H1 (cell line): ENCODE data around the gene C1QTNF1. TPM values are rescaled to one million over a fixed set of nuclear protein-coding genes. Genes with fewer than 3 reads are reported as not detected.

Experiments used
- ASH2L ChIP-seq: fragments of 200-600, 300-600 bp; sonication (generic); IDR thresholded peaks from one replicate; pipeline ENCODE4 v1.7.1; 2017; ENCODE audit warnings: low read length
- POU5F1 ChIP-seq: IDR thresholded peaks from 2 replicates; pipeline ENCODE4 v1.6.1; 2011; ENCODE audit warnings: low read depth, mild to moderate bottlenecking, low read length, moderate library complexity
- SIRT6 ChIP-seq: IDR thresholded peaks from one replicate; pipeline ENCODE4 v1.7.1; 2012; ENCODE audit warnings: low read length, inconsistent platforms
- SP1 ChIP-seq: IDR thresholded peaks from 2 replicates; pipeline ENCODE4 v1.6.1; 2011; ENCODE audit warnings: low read depth, low read length
- SP2 ChIP-seq: IDR thresholded peaks from 2 replicates; pipeline ENCODE4 v1.6.1; 2012; ENCODE audit warnings: mild to moderate bottlenecking, low read length, inconsistent platforms
- SRF ChIP-seq: IDR thresholded peaks from 2 replicates; pipeline ENCODE4 v1.6.1; 2011; ENCODE audit warnings: mild to moderate bottlenecking, low read depth, low read length, moderate library complexity
- YY1 ChIP-seq: IDR thresholded peaks from 2 replicates; pipeline ENCODE4 v1.6.1; 2011; ENCODE audit warnings: low read depth, mild to moderate bottlenecking, low read length
- polyA plus RNA-seq, 7 experiments: library from polyadenylated mRNA; depleted of rRNA in 3 of 7; stranded (reverse) in 5 of 7; unstranded in 2 of 7; fragments of >200 nt in 5 of 7; fragments of 200-250 nt in 2 of 7; gene quantifications; 1 replicate in 5 of 7; 2 replicates in 1 of 7; 4 replicates in 1 of 7; pipeline versions ENCODE4 v1.2.1 to v1.2.3, GENCODE V29; 2011 to 2013; ENCODE audit warnings: missing spikeins in 2 of 7, mixed read lengths in 2 of 7
- total RNA-seq: library from RNA; stranded (reverse); fragmentation: NEBNext Ultra II Directional; extraction: Animal tissue kit (Norgen Biotek cat#: 25700); gene quantifications from 2 replicates; pipeline ENCODE4 v1.2.1, GENCODE V29; 2021

C1QTNF1 gene
- total and polyA plus RNA-seq, 2 of the 8 experiments (the other 6 are each of a cell fraction or from before 2014, with no cell fraction given): 1.5 to 2.5 TPM

DNA sequence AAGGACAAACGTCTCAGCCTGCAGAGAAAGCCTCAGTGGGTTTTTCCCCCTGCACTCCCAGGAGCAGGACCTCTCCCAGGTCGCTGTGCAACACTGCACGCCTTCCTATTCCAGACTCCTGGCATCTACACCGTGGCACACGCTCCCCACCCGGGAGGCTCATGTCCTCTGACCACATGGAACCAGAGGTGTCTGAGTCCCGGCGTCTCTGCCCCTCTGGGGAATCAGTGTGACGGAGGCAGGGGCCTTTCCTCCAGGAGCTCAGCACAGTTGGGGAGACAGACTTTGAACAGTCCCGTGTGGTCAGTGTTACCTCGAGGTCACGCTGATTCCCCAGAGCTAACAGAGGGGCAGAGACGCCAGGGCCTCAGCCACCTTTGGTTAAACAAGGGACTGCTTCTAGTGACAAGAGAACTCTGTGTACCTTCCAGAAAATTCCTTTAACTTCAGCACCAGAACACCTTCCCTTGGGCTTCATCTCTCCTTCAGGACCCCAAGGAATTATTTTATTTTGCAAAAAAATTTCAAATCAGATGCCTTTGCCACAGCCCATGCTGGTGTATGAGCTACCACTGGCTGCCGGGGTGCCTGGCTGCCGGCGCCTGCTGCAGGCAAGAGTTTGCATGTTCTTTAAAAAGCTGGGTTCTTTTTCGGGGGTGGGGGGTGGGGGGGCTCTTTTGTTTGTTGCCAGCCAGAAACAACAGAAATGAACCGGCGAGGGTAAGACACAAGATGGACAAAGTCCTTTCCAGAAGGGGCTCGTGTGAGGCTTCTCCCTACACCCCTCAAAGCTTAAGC lies 21.0 kb upstream of the C1QTNF1 start (continued):
- TF ChIP-seq SP1 (no peak), ASH2L (no peak), SP2 (no peak), SRF (no peak), POU5F1 (no peak), SIRT6 (no peak), YY1 (no peak)
